Keratinocyte (primary cell): ENCODE results near the gene SLC35B3. TPM values are rescaled to one million over a fixed set of nuclear protein-coding genes. Genes with fewer than 3 reads are reported as not detected.

Source experiments
- DNase-seq: peaks from one replicate; pipeline ENCODE4 v3.0.0-alpha.2; 2011; ENCODE audit warnings: low read depth, missing footprints, low spot score
- FAIRE-seq: peaks from 2 replicates; lab custom pipeline; 2011; peaks lifted over from hg19 to GRCh38; lab: Jason Lieb, UNC
- H2AFZ ChIP-seq: 2 replicates; pipeline ENCODE4 v1.6.0; 2012; ENCODE audit warnings: low read length, control low read depth, inconsistent platforms; ENCODE audit not compliant: control insufficient read depth
- H3K27ac ChIP-seq: 2 replicates; pipeline ENCODE4 v1.5.1; 2011; ENCODE audit warnings: low read length; ENCODE audit not compliant: control insufficient read depth, insufficient read depth
- H3K27me3 ChIP-seq: 3 replicates; pipeline ENCODE4 v1.6.0; 2011; ENCODE audit warnings: low read length; ENCODE audit not compliant: control insufficient read depth, insufficient read depth; ENCODE audit errors: extremely low read depth
- H3K36me3 ChIP-seq, 2 experiments: 2 replicates in 1 of 2; 3 replicates in 1 of 2; pipeline ENCODE4 v1.5.1; 2011; ENCODE audit warnings: low read length in 2 of 2, mild to moderate bottlenecking in 1 of 2; ENCODE audit not compliant: control insufficient read depth in 2 of 2, insufficient read depth in 2 of 2; ENCODE audit errors: extremely low read depth in 1 of 2
- H3K4me1 ChIP-seq: 3 replicates; pipeline ENCODE4 v1.5.1; 2011; ENCODE audit warnings: low read length; ENCODE audit not compliant: control insufficient read depth, insufficient read depth; ENCODE audit errors: extremely low read depth
- H3K4me2 ChIP-seq: 3 replicates; pipeline ENCODE4 v1.6.0; 2011; ENCODE audit warnings: low read depth, low read length; ENCODE audit not compliant: control insufficient read depth, insufficient read depth; ENCODE audit errors: extremely low read depth
- H3K4me3 ChIP-seq, 3 experiments: fragments of 200-600 bp in 1 of 3; sonication (generic) in 1 of 3; 2 replicates in 2 of 3; 3 replicates in 1 of 3; pipeline ENCODE4 v1.5.1; 2011 to 2016; ENCODE audit warnings: low read length in 3 of 3, mild to moderate bottlenecking in 3 of 3, control low read depth in 2 of 3, inconsistent platforms in 1 of 3, low read depth in 1 of 3, mixed read lengths in 1 of 3, mixed run types in 1 of 3, moderate library complexity in 1 of 3; ENCODE audit not compliant: control insufficient read depth in 2 of 3, insufficient read depth in 2 of 3; ENCODE audit errors: extremely low read depth in 1 of 3
- H3K79me2 ChIP-seq: 2 replicates; pipeline ENCODE4 v1.6.0; 2012; ENCODE audit warnings: low read length; ENCODE audit not compliant: control insufficient read depth, insufficient read depth
- H3K9ac ChIP-seq: 3 replicates; pipeline ENCODE4 v1.6.0; 2011; ENCODE audit warnings: low read length; ENCODE audit not compliant: control insufficient read depth, insufficient read depth; ENCODE audit errors: extremely low read depth
- H3K9me1 ChIP-seq: 3 replicates; pipeline ENCODE4 v1.6.0; 2011; ENCODE audit warnings: low read length; ENCODE audit not compliant: control insufficient read depth, insufficient read depth; ENCODE audit errors: extremely low read depth
- H3K9me3 ChIP-seq: 2 replicates; pipeline ENCODE4 v1.5.1; 2012; ENCODE audit warnings: low read depth, low read length; ENCODE audit not compliant: control insufficient read depth
- H4K20me1 ChIP-seq: 3 replicates; pipeline ENCODE4 v1.6.0; 2011; ENCODE audit warnings: low read length; ENCODE audit not compliant: control insufficient read depth, insufficient read depth; ENCODE audit errors: extremely low read depth
- EZH2 ChIP-seq: IDR thresholded peaks from one replicate; pipeline ENCODE4 v1.6.1; 2012; ENCODE audit warnings: inconsistent platforms, mild to moderate bottlenecking, low read length, moderate library complexity
- dilution Hi-C: fragments of 300-500 bp; cut with MboI; formaldehyde crosslinking; loops from one replicate; pipeline ENCODE4 v1.7.0; 2020; ENCODE audit warnings: low sequenced_read_pairs; ENCODE audit not compliant: extremely low pct_ligation_motif_present
- polyA plus RNA-seq, 5 experiments: library from polyadenylated mRNA; depleted of rRNA in 3 of 5; stranded (reverse) in 3 of 5; stranded (forward) in 1 of 5; unstranded in 1 of 5; fragments of >200 nt; gene quantifications; 1 replicate in 1 of 5; 2 replicates in 3 of 5; 3 replicates in 1 of 5; pipeline versions ENCODE4 v1.2.1 to v1.2.3, GENCODE V29; 2011 to 2012; ENCODE audit warnings: missing spikeins in 2 of 5, low read depth in 1 of 5, low replicate concordance in 1 of 5
- TF ChIP-seq, protein P1 (sequence below), 3 experiments: IDR thresholded peaks in 1 of 3; conservative IDR thresholded peaks in 1 of 3; optimal IDR thresholded peaks in 1 of 3; 2 replicates in 2 of 3; 3 replicates in 1 of 3; pipeline versions ENCODE3 to v1.5.1; 2011; ENCODE audit warnings: low read length in 3 of 3, mild to moderate bottlenecking in 3 of 3, moderate library complexity in 2 of 3, control low read depth in 1 of 3, inconsistent platforms in 1 of 3; ENCODE audit not compliant: insufficient read depth in 2 of 3; ENCODE audit errors: extremely low read depth in 1 of 3

Gene SLC35B3
- polyA plus RNA-seq, 1 donor (not counting 4 experiments of a cell fraction or from before 2014, with no cell fraction given) = 30.6 TPM

DNA sequence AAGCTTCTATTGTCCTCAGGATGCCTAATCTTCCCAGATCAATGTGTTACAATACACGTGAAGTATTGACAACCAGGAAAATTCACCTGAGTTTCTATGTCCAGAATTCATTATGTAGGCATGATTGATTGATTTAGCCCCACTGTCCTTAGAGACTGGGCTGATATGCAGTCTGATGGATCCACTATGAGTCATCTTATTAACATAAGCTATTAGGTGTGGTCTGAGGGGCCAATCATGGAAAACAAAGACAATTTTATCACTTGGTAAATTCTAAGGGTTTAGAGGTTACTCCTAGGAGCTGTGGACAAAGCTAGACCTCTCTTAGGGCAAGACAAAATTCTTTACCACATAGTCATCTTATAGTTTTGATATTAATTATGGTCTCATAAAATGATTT is 41.3 kb upstream of the SLC35B3 start:
- Histone ChIP-seq H4K20me1 (no peaks in the 10 kb centered on the region), H3K79me2 (no peaks in the 10 kb centered on the region), H3K4me2 (no peak overlapping the region), H3K27me3 (no peaks in the 10 kb centered on the region), H3K27ac (no peak overlapping the region), H3K36me3 (no peaks in the 10 kb centered on the region), H3K4me3 (no peak overlapping the region), H3K9me3 (no peaks in the 10 kb centered on the region), H3K9ac (no peak overlapping the region), H2AFZ (no peak overlapping the region), H3K4me1 (no peaks in the 10 kb centered on the region), H3K9me1 (no peaks in the 10 kb centered on the region)
- FAIRE-seq = no peak
- dilution Hi-C loops = no loop called here
- no peak for DNase-seq
- TF ChIP-seq EZH2 = no peak
- TF ChIP-seq, protein P1, sequence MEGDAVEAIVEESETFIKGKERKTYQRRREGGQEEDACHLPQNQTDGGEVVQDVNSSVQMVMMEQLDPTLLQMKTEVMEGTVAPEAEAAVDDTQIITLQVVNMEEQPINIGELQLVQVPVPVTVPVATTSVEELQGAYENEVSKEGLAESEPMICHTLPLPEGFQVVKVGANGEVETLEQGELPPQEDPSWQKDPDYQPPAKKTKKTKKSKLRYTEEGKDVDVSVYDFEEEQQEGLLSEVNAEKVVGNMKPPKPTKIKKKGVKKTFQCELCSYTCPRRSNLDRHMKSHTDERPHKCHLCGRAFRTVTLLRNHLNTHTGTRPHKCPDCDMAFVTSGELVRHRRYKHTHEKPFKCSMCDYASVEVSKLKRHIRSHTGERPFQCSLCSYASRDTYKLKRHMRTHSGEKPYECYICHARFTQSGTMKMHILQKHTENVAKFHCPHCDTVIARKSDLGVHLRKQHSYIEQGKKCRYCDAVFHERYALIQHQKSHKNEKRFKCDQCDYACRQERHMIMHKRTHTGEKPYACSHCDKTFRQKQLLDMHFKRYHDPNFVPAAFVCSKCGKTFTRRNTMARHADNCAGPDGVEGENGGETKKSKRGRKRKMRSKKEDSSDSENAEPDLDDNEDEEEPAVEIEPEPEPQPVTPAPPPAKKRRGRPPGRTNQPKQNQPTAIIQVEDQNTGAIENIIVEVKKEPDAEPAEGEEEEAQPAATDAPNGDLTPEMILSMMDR (optimal IDR thresholded peaks at IDR 0.05 in 1 of 3, IDR thresholded peaks at IDR 0.05 in 1 of 3, conservative IDR thresholded peaks at IDR 0.05 in 1 of 3; ENCODE audit: extremely low read depth in 1 of 3, insufficient read depth in 2 of 3, low read length in 3 of 3) = no peak

DNA sequence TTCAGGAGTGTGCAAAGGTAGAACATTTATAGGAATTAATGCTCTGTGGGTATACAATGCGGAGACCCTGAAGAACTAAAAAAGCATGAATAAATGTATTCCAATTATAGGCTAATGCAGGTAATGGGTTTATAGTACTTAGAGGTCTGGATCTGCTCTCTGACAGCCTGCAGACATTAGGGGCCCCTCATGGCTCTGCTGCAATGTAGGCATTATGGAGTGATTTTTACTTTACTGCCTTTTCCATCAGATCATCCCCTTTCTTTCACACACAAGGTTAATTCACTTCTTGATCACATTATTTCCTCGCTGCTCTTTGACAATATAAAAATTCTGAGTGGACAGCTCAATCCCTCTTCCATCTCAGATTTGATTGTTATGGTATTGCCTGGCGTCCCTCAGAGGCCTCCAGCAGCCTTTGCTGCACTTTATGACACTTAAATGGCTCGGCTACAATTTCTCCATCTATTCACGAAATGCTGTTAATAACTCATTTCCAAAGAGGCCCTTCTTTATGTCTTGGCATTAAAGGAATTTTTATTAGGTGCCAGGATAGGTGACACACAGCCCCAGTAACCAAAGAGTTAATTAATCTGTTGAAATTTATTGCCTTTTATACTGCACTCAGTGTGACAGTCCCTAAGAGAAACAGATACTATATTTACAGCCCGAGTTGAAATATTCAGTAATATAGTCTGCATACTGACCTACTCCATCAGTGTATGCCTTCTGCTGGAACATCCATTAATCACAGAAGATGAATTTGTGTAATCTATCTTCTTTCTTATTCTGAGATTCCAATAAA is 33.4 kb upstream of the SLC35B3 start:
- dilution Hi-C loops = no loop called here
- Histone ChIP-seq H3K4me3 (no peak overlapping the region), H3K79me2 (no peaks in the 10 kb centered on the region), H3K27ac (no peak overlapping the region), H3K4me2 (no peak overlapping the region), H3K27me3 (no peaks in the 10 kb centered on the region), H3K9me3 (no peaks in the 10 kb centered on the region), H2AFZ (no peak overlapping the region), H3K9me1 (no peaks in the 10 kb centered on the region), H4K20me1 (no peaks in the 10 kb centered on the region), H3K9ac (no peak overlapping the region), H3K4me1 (no peaks in the 10 kb centered on the region), H3K36me3 (no peaks in the 10 kb centered on the region)
- TF ChIP-seq EZH2 = no peak
- TF ChIP-seq, protein P1 (optimal IDR thresholded peaks at IDR 0.05 in 1 of 3, IDR thresholded peaks at IDR 0.05 in 1 of 3, conservative IDR thresholded peaks at IDR 0.05 in 1 of 3; ENCODE audit: extremely low read depth in 1 of 3, insufficient read depth in 2 of 3, low read length in 3 of 3) = no peak
- FAIRE-seq (no peak), DNase-seq (no peak)
